Mesothelial cell of epicardium (in vitro differentiated cells): ENCODE data around the gene UBE3A. TPM values are rescaled to one million over a fixed set of nuclear protein-coding genes. Genes with fewer than 3 reads are reported as not detected.

Experiments
- DNase-seq, 2 experiments: peaks; one replicate each; pipeline ENCODE4 v3.0.0; 2021; ENCODE audit warnings: low spot score in 2 of 2; ENCODE audit not compliant: unreplicated experiment in 2 of 2
- H3K27ac Mint-ChIP-seq: 2 replicates; pipeline ENCODE4 v1.8.0; 2021; ENCODE audit warnings: mixed read lengths
- H3K27me3 Mint-ChIP-seq: 2 replicates; pipeline ENCODE4 v1.8.0; 2021; ENCODE audit warnings: low read depth, mixed read lengths
- H3K36me3 Mint-ChIP-seq: 2 replicates; pipeline ENCODE4 v1.8.0; 2021; ENCODE audit warnings: mixed read lengths
- H3K4me1 Mint-ChIP-seq: 2 replicates; pipeline ENCODE4 v1.8.0; 2021; ENCODE audit warnings: mixed read lengths
- H3K4me3 Mint-ChIP-seq: 2 replicates; pipeline ENCODE4 v1.8.0; 2021; ENCODE audit warnings: mild to moderate bottlenecking, moderate library complexity, mixed read lengths
- H3K9me3 Mint-ChIP-seq: 2 replicates; pipeline ENCODE4 v1.8.0; 2021; ENCODE audit warnings: mixed read lengths
- CTCF ChIP-seq: fragments of 200-600 bp; sonication (generic); IDR thresholded peaks from one replicate; pipeline ENCODE4 v1.5.0; 2021; ENCODE audit warnings: antibody characterized with exemption; ENCODE audit not compliant: unreplicated experiment
- total RNA-seq: library from RNA; stranded (reverse); gene quantifications from 3 replicates; pipeline ENCODE4 v1.2.1, GENCODE V29; 2021

UBE3A gene
- total RNA-seq, 1 donor from 2014 or later = 138 TPM

GRCh38 chr15:25427861-25428260 is 11.0 kb downstream of the UBE3A start:
- Mint-ChIP-seq H3K4me3 (no peak overlapping the region), H3K9me3 (no peaks in the 10 kb centered on the region), H3K4me1 (peaks cover 18% of the 10 kb centered on the region), H3K27ac (no peak overlapping the region), H3K27me3 (no peaks in the 10 kb centered on the region), H3K36me3 (peaks cover 2% of the 10 kb centered on the region)
- DNase-seq = no peak
- TF ChIP-seq CTCF = no peak

- peaks cover under 1% of the 10 kb centered on the region for H3K9me3 Mint-ChIP-seq
Observed at GRCh38 chr15:25426896-25427610, 11.8 kb downstream of the UBE3A start.

GRCh38 chr15:25424073-25424472 is 14.8 kb downstream of the UBE3A start:
- peaks cover 27% of the 10 kb centered on the region for H3K36me3 Mint-ChIP-seq
- no peak overlapping the region for H3K4me3 Mint-ChIP-seq
- H3K4me1 Mint-ChIP-seq = peaks cover 9% of the 10 kb centered on the region
- no peak overlapping the region for H3K27ac Mint-ChIP-seq
- no peak for TF ChIP-seq CTCF
- no peaks in the 10 kb centered on the region for H3K27me3 Mint-ChIP-seq
- DNase-seq = no peak
- H3K9me3 Mint-ChIP-seq = peaks cover 23% of the 10 kb centered on the region

More at GRCh38 chr15:25426896-25427610, 11.8 kb downstream of the UBE3A start:
- DNase-seq = no peak
- H3K27ac Mint-ChIP-seq = no peak overlapping the region
- H3K27me3 Mint-ChIP-seq = no peaks in the 10 kb centered on the region
- H3K36me3 Mint-ChIP-seq = peaks cover 2% of the 10 kb centered on the region
- H3K4me3 Mint-ChIP-seq = no peak overlapping the region
- peaks cover 12% of the 10 kb centered on the region for H3K4me1 Mint-ChIP-seq
- TF ChIP-seq CTCF = no peak

- Mint-ChIP-seq H3K36me3 (peaks cover 42% of the 10 kb centered on the region), H3K27me3 (no peaks in the 10 kb centered on the region), H3K4me1 (peaks cover 6% of the 10 kb centered on the region), H3K9me3 (peaks cover 37% of the 10 kb centered on the region), H3K27ac (no peak overlapping the region), H3K4me3 (no peak overlapping the region)
- no peak for TF ChIP-seq CTCF
- DNase-seq = no peak
Observed at GRCh38 chr15:25422021-25422420, 16.8 kb downstream of the UBE3A start.

- Mint-ChIP-seq H3K27ac (no peak overlapping the region), H3K27me3 (no peaks in the 10 kb centered on the region), H3K4me3 (no peak overlapping the region), H3K36me3 (peaks cover 49% of the 10 kb centered on the region), H3K4me1 (peaks cover 3% of the 10 kb centered on the region), H3K9me3 (peaks cover 47% of the 10 kb centered on the region)
- TF ChIP-seq CTCF = no peak
- DNase-seq = no peak
Observed at GRCh38 chr15:25418202-25418601, 20.6 kb downstream of the UBE3A start.
